GM18517 (cell line): ENCODE results near the gene CDC42BPB.

Source experiments
- ATAC-seq: cut with Tn5 transposase; IDR thresholded peaks from one replicate; pipeline ENCODE4 v1.9.1; 2021; ENCODE audit warnings: mild to moderate bottlenecking, moderate library complexity; ENCODE audit not compliant: unreplicated experiment

CDC42BPB gene

GRCh38 chr14:102917469-102918211 lies 139.7 kb downstream of the CDC42BPB start:
- no peak for ATAC-seq

DNA sequence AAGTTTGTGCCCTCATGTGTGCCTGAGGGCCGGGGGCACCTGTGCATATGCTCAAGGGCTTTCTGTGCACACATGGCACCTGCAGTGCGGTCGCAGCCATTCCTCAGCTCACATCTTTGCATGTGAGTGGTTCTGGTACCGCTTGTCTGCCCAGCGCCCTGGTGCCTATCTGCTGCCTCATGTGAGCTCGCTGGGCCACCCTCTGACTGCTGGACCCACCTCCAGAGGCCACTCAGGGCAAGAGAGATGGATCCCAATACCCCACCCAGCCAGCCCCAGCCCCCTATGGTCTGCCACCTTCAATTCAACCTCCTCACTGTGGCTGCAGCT lies 140.3 kb downstream of the CDC42BPB start:
- no peak for ATAC-seq

- no peak for ATAC-seq
Measured at GRCh38 chr14:102916347-102917055, 140.8 kb downstream of the CDC42BPB start.

GRCh38 chr14:102915292-102916110 lies 141.8 kb downstream of the CDC42BPB start:
- no peak for ATAC-seq

GRCh38 chr14:102914474-102915291 lies 142.7 kb downstream of the CDC42BPB start:
- no peak for ATAC-seq

DNA sequence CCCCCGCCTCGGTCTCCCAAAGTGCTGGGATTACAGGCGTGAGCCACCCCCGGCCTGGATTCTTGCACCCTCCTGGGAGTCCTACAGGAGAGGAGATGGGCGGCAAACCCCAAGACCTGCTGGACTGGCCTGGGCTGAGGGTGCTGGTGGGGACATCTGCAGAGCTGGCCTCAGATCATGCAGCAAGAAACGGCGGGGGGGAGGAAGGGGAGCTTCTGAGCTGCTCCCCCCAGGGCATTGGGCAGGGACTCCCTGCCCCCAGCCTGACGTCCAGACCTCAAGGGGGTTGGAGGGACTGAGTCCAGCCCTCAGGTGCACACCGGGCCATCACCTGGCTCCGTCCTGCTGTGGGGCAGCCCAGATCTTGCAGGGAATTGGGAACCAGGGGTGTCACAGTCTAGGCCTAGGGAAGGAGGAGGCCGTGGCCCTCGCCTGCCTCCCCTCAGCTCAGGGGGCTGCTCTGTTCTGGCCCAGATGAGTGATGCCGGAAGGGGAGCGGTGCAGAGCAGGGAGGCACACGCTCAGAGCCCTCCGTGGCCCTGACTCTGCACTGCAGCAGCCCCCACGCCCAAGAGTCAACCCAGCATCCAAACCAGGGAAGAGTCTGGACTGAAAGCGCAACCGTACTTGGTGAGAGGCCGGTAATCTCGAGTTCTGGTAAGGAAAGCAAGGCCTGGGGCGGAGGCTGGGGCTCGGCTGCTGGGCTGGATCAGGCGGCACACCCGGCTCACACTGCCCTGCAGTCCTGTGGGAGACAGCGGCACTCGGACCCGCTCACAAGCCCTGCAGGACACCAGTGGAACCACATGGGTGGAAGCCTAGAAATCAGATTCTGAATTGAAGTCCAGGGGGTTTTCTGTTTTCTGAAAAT lies 143.8 kb downstream of the CDC42BPB start:
- no peak for ATAC-seq

DNA sequence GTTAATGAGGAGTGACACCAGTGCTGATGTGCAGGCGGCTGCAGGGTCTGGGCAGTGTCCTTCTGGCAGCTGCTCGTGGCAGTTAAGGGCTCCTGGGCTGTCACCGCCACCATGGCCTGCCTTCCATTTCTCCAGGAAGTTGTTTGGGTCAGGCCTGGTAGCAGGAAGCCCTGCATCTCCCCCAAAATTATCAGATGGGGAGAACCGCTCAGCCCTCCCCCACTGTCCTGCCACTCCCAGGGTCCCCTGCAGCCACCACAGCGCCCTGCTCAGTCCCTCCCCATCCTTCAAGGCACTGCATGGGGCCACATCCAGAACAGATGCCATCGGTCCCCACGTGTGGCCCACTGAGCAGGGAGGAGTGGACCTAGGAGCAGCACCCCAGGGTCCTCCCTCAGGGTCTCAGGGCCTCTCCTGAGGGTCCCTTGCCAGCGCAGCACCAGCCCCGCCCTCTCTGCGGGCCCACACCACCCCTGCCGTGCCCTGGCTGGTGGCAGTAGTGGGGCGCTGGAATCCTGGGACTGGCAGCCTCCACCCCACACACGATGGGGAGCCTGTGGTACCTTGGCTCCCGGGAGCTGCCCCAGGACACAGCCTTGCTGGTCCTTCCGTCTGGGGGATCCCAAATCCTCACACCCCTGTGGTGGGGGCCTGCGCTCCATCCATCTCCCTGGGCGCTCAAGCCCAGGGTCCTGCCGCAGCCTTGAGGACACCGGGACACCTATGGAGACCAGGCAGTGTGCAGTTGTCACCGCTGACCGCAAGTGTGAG lies 145.2 kb downstream of the CDC42BPB start:
- ATAC-seq, result no peak

DNA sequence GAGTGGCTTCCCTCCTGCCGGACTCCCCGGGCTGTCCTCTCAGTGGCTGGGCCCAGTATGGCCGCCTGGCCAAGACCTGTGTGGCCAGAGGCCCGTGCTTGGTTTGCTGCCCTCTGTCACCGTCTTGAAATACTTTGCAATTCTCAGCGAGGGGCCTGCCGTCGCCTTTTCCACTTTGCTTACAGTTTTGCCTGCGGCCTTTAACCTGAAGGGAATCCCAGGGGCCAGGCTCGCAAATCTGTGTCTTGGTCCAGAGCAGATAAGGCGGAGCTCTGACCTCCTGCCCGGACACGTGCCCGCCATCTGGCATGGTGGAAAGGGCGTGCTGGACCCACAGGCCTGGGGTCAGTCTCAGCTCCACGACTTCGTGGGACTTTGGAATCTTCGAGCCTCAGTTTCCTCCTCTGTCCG lies 145.8 kb downstream of the CDC42BPB start:
- ATAC-seq, result no peak

- ATAC-seq, result no peak
Measured at GRCh38 chr14:102910442-102910841, 146.9 kb downstream of the CDC42BPB start.

GRCh38 chr14:102909911-102910310 lies 147.4 kb downstream of the CDC42BPB start:
- ATAC-seq, result no peak

DNA sequence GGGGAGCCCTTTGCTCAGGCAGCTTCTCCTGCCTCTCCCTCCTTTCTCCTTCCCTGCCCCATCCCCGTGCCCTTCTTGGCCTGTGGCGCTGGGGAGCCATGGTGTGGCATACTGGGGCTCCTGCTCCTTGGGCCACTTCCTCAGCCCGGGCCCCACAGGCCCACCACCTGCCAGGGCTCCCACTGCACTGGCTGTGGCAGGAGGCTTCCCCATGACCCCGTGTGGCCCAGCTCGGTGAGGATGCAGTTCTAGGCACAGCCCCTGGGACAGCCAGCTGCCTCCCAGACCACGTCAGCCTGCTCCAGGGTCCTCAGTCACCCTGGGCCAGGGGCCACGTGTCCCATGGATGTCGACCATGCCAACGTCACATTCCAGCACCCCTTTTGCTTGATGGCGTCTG lies 147.9 kb downstream of the CDC42BPB start:
- no peak for ATAC-seq

DNA sequence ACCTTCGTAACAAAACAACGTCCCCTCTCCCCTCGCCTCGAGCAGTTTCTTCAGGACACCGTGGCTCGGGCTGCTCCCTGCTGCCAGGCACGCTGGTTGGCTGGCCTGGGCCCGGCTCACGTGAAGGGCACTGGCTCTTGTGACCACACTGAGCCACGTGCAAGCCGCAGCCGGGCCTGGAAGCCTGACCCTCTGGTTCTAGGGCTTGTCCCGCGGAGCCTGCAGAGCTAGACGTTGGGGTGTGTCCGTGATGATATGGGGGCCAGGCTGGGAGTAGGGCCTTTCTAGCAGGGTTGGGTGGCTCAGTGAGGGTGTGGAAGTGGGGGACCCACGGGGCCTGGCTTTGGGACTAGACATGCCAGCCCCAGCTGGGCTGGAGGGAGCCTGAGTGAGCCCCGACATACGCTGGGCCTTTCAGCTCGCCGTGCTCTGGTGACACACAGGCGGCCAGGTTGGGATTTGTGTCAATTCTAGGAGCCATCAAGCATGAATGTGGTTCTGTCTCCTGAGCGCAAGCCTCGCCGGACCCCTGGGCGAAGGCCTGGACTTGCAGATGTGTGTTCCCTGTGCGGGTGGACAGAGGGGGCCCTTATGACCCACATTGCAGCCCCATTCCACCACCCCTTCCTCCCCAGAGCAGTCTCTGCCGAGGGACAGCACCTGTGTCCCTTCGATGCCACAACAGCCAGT lies 148.4 kb downstream of the CDC42BPB start:
- no peak for ATAC-seq

- ATAC-seq, result no peak
Measured at GRCh38 chr14:102907980-102908730, 149.2 kb downstream of the CDC42BPB start.

GRCh38 chr14:102907303-102907844 lies 150.0 kb downstream of the CDC42BPB start:
- no peak for ATAC-seq

DNA sequence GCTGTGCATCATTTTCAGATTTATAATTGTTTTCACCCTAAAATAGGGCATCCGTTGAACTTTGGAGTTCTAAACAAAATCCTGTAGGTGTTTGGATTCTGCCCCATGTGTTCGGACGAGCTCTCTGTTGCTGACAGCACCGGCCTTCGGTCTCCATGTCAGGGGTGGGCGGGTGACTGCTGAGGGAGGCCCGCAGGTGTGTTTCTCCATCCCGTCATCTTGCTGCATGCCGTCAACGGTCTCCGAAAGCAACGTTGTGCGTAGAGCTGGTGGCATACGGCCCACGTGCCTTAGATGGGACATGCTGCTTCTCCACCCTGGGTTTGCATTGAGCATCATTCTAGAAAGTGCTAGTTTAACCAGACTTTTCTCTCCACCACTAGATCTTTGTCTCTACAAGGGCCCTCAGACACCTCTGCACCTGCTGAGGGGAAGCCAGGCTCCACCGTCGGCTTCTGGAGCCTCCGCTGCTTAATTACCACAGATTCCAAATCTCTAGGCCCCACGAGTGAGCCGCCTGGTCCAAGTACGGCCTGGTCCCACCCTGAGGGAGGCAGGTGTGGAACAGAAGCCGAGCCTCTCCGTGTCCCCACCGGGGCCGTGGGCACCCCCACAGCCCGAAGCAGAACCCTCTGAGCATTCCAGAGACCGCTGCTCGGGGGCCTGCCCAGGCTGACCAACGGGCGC lies 150.6 kb downstream of the CDC42BPB start:
- ATAC-seq, result no peak

GRCh38 chr14:102905116-102906108 lies 151.9 kb downstream of the CDC42BPB start:
- no peak for ATAC-seq
